Measurements from ENCODE around the gene NPAS3.

The NPAS3 gene

GRCh38 chr14:33643426-33644181 is 704.9 kb downstream of the NPAS3 start:
- no peak overlapping the region for H3K9ac ChIP-seq
- H3K4me3 ChIP-seq (IDR thresholded peaks at IDR 0.05; ENCODE audit: insufficient read depth, low read depth, low read length), result no peak overlapping the region
- H3K4me2 ChIP-seq, result no peak overlapping the region
- no peaks in the 10 kb centered on the region for H4K20me1 ChIP-seq (ENCODE audit: insufficient read depth)
- H3K27ac ChIP-seq, result no peak overlapping the region
- no peak for TF ChIP-seq CTCF (conservative IDR thresholded peaks at IDR 0.05; ENCODE audit: low read depth, low read length)
- no peaks in the 10 kb centered on the region for H3K79me2 ChIP-seq (ENCODE audit: insufficient read depth, low read depth)
- H2AFZ ChIP-seq (ENCODE audit: low read depth), result no peak overlapping the region
- no peaks in the 10 kb centered on the region for H3K36me3 ChIP-seq (ENCODE audit: insufficient read depth)
- H3K4me1 ChIP-seq (ENCODE audit: low read depth, poor library complexity, severe bottlenecking), result no peaks in the 10 kb centered on the region
- no peaks in the 10 kb centered on the region for H3K27me3 ChIP-seq (ENCODE audit: insufficient read depth, low read depth)

- no peaks in the 10 kb centered on the region for H3K27me3 ChIP-seq (ENCODE audit: insufficient read depth, low read depth)
- H3K4me1 ChIP-seq (ENCODE audit: low read depth, poor library complexity, severe bottlenecking), result no peaks in the 10 kb centered on the region
- H3K36me3 ChIP-seq (ENCODE audit: insufficient read depth), result no peaks in the 10 kb centered on the region
- no peak overlapping the region for H3K4me2 ChIP-seq
- no peak overlapping the region for H3K9ac ChIP-seq
- H4K20me1 ChIP-seq (ENCODE audit: insufficient read depth), result no peaks in the 10 kb centered on the region
- TF ChIP-seq CTCF (conservative IDR thresholded peaks at IDR 0.05; ENCODE audit: low read depth, low read length), result no peak
- H3K27ac ChIP-seq, result no peak overlapping the region
- H3K4me3 ChIP-seq (IDR thresholded peaks at IDR 0.05; ENCODE audit: insufficient read depth, low read depth, low read length), result no peak overlapping the region
- no peaks in the 10 kb centered on the region for H3K79me2 ChIP-seq (ENCODE audit: insufficient read depth, low read depth)
- no peak overlapping the region for H2AFZ ChIP-seq (ENCODE audit: low read depth)
Observed at GRCh38 chr14:33646692-33647260, 708.1 kb downstream of the NPAS3 start.

DNA sequence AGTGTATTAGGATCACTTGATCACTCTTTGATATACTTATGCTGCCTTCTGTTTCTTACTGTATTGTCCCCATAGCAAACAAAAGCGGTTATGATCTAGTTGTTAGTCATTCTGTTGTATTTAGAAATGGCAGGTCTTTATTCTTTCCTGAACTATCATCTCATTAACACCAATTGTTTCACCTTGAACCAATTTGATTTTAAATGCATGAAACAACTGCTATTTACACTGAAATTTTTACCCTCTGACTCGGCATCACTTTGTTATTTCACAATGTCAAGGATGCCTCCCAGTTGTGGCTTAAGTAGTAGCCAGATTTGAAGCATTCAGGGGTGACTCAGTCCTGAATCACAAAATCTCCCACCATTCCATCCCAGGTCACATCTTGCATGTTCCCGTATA is 708.7 kb downstream of the NPAS3 start:
- Histone ChIP-seq H2AFZ (ENCODE audit: low read depth) (no peak overlapping the region), H3K27me3 (ENCODE audit: insufficient read depth, low read depth) (no peaks in the 10 kb centered on the region), H3K4me1 (ENCODE audit: low read depth, poor library complexity, severe bottlenecking) (no peaks in the 10 kb centered on the region), H3K27ac (no peak overlapping the region), H3K36me3 (ENCODE audit: insufficient read depth) (no peaks in the 10 kb centered on the region), H3K79me2 (ENCODE audit: insufficient read depth, low read depth) (no peaks in the 10 kb centered on the region), H3K4me3 (IDR thresholded peaks at IDR 0.05; ENCODE audit: insufficient read depth, low read depth, low read length) (no peak overlapping the region), H4K20me1 (ENCODE audit: insufficient read depth) (no peaks in the 10 kb centered on the region), H3K4me2 (no peak overlapping the region), H3K9ac (no peak overlapping the region)
- TF ChIP-seq CTCF (conservative IDR thresholded peaks at IDR 0.05; ENCODE audit: low read depth, low read length), result no peak

DNA sequence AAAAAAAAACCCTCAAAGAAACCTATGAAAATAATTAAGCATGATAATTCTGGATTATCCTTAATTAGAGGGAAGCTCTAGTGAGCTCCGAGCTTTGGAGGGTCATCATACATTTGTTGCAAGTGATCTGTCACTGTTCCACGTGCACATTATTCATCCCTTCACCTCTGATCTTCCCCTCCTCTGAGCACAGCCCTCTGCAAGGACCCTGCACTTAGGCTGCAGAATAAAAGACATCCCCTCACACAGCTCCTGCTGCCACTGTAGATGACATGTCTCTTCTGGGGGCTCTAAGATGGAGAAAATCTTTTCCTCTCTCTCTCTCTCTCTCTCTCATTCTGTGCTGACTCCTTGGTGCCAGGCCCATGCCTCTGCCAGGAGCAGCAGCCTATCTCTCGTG is 711.8 kb downstream of the NPAS3 start:
- H3K4me2 ChIP-seq, result no peak overlapping the region
- no peak overlapping the region for H3K9ac ChIP-seq
- H3K79me2 ChIP-seq (ENCODE audit: insufficient read depth, low read depth), result no peaks in the 10 kb centered on the region
- H4K20me1 ChIP-seq (ENCODE audit: insufficient read depth), result no peaks in the 10 kb centered on the region
- no peaks in the 10 kb centered on the region for H3K4me1 ChIP-seq (ENCODE audit: low read depth, poor library complexity, severe bottlenecking)
- H3K27me3 ChIP-seq (ENCODE audit: insufficient read depth, low read depth), result no peaks in the 10 kb centered on the region
- H2AFZ ChIP-seq (ENCODE audit: low read depth), result no peak overlapping the region
- H3K36me3 ChIP-seq (ENCODE audit: insufficient read depth), result no peaks in the 10 kb centered on the region
- TF ChIP-seq CTCF (conservative IDR thresholded peaks at IDR 0.05; ENCODE audit: low read depth, low read length), result no peak
- no peak overlapping the region for H3K4me3 ChIP-seq (IDR thresholded peaks at IDR 0.05; ENCODE audit: insufficient read depth, low read depth, low read length)
- H3K27ac ChIP-seq, result no peak overlapping the region
